Prostate gland (tissue), 2 donors: ENCODE data around the gene KCNQ5. TPM values are rescaled to one million over a fixed set of nuclear protein-coding genes. Genes with fewer than 3 reads are reported as not detected.

Experiments used
- DNase-seq: peaks from one replicate; pipeline ENCODE4 v3.0.0-alpha.2; 2019; ENCODE audit warnings: low spot score
- H3K27ac ChIP-seq, 2 donors: fragments of 200-600 bp; sonication (generic); 2 replicates each; pipeline ENCODE4 v1.5.1; 2017 to 2019
- H3K27me3 ChIP-seq: fragments of 200-600 bp; sonication (generic); replicated peaks from 2 replicates; pipeline ENCODE4 v1.5.1; 2019; ENCODE audit not compliant: insufficient read depth
- H3K36me3 ChIP-seq, 2 donors: fragments of 200-600 bp; sonication (generic); 1 replicate in 1 of 2; 2 replicates in 1 of 2; pipeline versions ENCODE4 v1.5.1 to v1.8.1; 2017 to 2019
- H3K4me1 ChIP-seq: fragments of 200-600 bp; sonication (generic); replicated peaks from 2 replicates; pipeline ENCODE4 v1.5.1; 2019
- H3K4me3 ChIP-seq, 2 donors: fragments of 200-600 bp; sonication (generic); 2 replicates each; pipeline ENCODE4 v1.5.1; 2017 to 2019
- H3K9me3 ChIP-seq: fragments of 200-600 bp; sonication (generic); 2 replicates; pipeline ENCODE4 v1.5.1; 2017
- CTCF ChIP-seq, 4 experiments: fragments of 200-600 bp in 2 of 4; fragments of 450-650 bp in 2 of 4; sonication (generic) in 2 of 4; IDR thresholded peaks; 1 replicate in 3 of 4; 2 replicates in 1 of 4; pipeline ENCODE4 v1.5.1; 2016 to 2019; ENCODE audit warnings: antibody characterized with exemption in 4 of 4, mild to moderate bottlenecking in 2 of 4, moderate library complexity in 2 of 4
- POLR2A ChIP-seq: fragments of 450-650 bp; IDR thresholded peaks from one replicate; pipeline ENCODE4 v1.6.1; 2016; ENCODE audit warnings: antibody characterized with exemption, mild to moderate bottlenecking
- POLR2AphosphoS5 ChIP-seq: sonication (generic); formaldehyde crosslinking; IDR thresholded peaks from one replicate; pipeline ENCODE4 v1.6.1; 2017; ENCODE audit warnings: antibody characterized with exemption
- WGBS: methylation state at CpG from one replicate; pipeline ENCODE4 v1.1.5; 2018; 5-methylcytosine and 5-hydroxymethylcytosine counted together
- intact Hi-C: fragments of 100-400 bp; cut with DNase I; formaldehyde crosslinking; loops from one replicate; pipeline ENCODE4 v1.14.2; 2022
- total RNA-seq, 2 donors: library from RNA; depleted of rRNA; stranded (reverse); fragments of >200 nt; gene quantifications; one replicate each; pipeline ENCODE4 v1.1.0, GENCODE V29; 2016

The KCNQ5 gene
- total RNA-seq, 2 donors from 2014 or later = 3.6 to 4.1 TPM

- no peaks in the 10 kb centered on the region for H3K27me3 ChIP-seq
- no peak for TF ChIP-seq POLR2AphosphoS5
- TF ChIP-seq POLR2A = no peak
- no peak for TF ChIP-seq CTCF (IDR thresholded peaks at IDR 0.05)
- H3K36me3 ChIP-seq = no peaks in the 10 kb centered on the region
- no peaks in the 10 kb centered on the region for H3K9me3 ChIP-seq
- intact Hi-C loops = no loop called here
- H3K4me1 ChIP-seq = no peaks in the 10 kb centered on the region
- H3K27ac ChIP-seq = no peak overlapping the region
- no peak for DNase-seq
- H3K4me3 ChIP-seq = no peak overlapping the region
- 73% methylated on average over 4 of the region's 4 CpGs for WGBS
Observed at GRCh38 chr6:72954716-72955115, 332.9 kb downstream of the KCNQ5 start.

- no peak overlapping the region for H3K4me3 ChIP-seq
- no peaks in the 10 kb centered on the region for H3K27me3 ChIP-seq
- no peaks in the 10 kb centered on the region for H3K36me3 ChIP-seq
- H3K9me3 ChIP-seq = no peaks in the 10 kb centered on the region
- TF ChIP-seq POLR2AphosphoS5 (no peak), POLR2A (no peak), CTCF (IDR thresholded peaks at IDR 0.05) (no peak)
- WGBS = 50% methylated on average over 2 of the region's 2 CpGs
- DNase-seq = no peak
- no peak overlapping the region for H3K27ac ChIP-seq
- intact Hi-C loops = no loop called here
- H3K4me1 ChIP-seq = no peaks in the 10 kb centered on the region
Observed at GRCh38 chr6:72955666-72956065, 333.8 kb downstream of the KCNQ5 start.

GRCh38 chr6:72956272-72956671 is 334.4 kb downstream of the KCNQ5 start:
- Histone ChIP-seq H3K4me3 (no peak overlapping the region), H3K4me1 (no peaks in the 10 kb centered on the region), H3K27me3 (no peaks in the 10 kb centered on the region), H3K9me3 (no peaks in the 10 kb centered on the region), H3K27ac (no peak overlapping the region), H3K36me3 (no peaks in the 10 kb centered on the region)
- WGBS = 44% methylated on average over 1 of the region's 1 CpG
- intact Hi-C loops = no loop called here
- TF ChIP-seq CTCF (IDR thresholded peaks at IDR 0.05) (no peak), POLR2AphosphoS5 (no peak), POLR2A (no peak)
- DNase-seq = no peak

GRCh38 chr6:72959821-72960220 is 338.0 kb downstream of the KCNQ5 start:
- no peak for DNase-seq
- H3K36me3 ChIP-seq = no peaks in the 10 kb centered on the region
- TF ChIP-seq CTCF (IDR thresholded peaks at IDR 0.05) (no peak), POLR2A (no peak), POLR2AphosphoS5 (no peak)
- H3K27ac ChIP-seq = no peak overlapping the region
- WGBS = 48% methylated on average over 2 of the region's 2 CpGs
- intact Hi-C loops = no loop called here
- no peaks in the 10 kb centered on the region for H3K9me3 ChIP-seq
- H3K4me3 ChIP-seq = no peak overlapping the region
- no peaks in the 10 kb centered on the region for H3K27me3 ChIP-seq
- no peaks in the 10 kb centered on the region for H3K4me1 ChIP-seq

GRCh38 chr6:72963946-72964345 is 342.1 kb downstream of the KCNQ5 start:
- 63% methylated on average over 2 of the region's 2 CpGs for WGBS
- Histone ChIP-seq H3K27me3 (no peaks in the 10 kb centered on the region), H3K4me3 (no peak overlapping the region), H3K36me3 (no peaks in the 10 kb centered on the region), H3K9me3 (no peaks in the 10 kb centered on the region), H3K4me1 (no peaks in the 10 kb centered on the region), H3K27ac (no peak overlapping the region)
- DNase-seq = no peak
- TF ChIP-seq CTCF (IDR thresholded peaks at IDR 0.05) (no peak), POLR2A (no peak), POLR2AphosphoS5 (no peak)
- intact Hi-C loops = no loop called here
